HG02840 (cell line): ENCODE results near the gene SLC44A4.
"Not testable (repeated sequence)": the region's sequence is repeated elsewhere in the genome, so short reads cannot be mapped to it uniquely, and the experiment has no call there.

Source experiments
- ATAC-seq: cut with Tn5 transposase; IDR thresholded peaks from one replicate; pipeline ENCODE4 v1.9.1; 2021; ENCODE audit warnings: mild to moderate bottlenecking, moderate library complexity, moderate number of reproducible peaks; ENCODE audit not compliant: unreplicated experiment, low FRiP score

SLC44A4 gene

DNA sequence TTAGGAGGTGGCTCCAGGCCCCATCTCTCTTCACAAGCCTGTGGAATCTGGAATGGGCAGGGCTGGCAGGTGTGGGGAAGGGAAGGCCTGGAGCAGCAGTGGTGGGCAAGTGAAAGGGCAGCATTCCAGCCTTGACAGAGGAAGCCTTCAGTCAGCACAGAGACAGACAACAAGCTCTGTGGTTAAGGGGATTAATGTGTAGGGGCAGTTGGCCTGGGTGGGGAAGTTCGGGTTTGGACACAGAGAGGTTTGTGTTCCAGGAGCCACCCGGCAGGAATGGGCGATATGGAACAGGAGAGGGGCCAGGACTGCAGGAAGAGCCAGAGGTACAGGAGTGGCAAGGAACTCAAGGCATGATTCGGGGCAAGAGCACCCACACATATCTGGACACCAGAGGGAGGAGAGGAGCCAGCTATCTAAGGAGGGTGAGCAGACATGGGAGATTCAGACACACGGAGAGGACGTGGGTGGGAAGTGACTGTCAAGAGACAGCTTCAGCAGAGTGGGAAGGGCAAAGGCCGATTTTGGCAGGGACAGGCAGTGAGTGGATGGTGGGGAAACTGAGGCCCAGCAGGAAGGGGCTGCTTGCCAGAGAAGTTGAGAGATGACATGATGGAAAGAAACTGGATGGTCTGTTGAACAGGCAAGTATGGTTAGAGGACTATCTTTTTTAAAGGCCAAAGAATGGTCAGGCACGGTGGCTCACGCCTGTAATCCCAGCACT, 2.5 kb upstream of the SLC44A4 start:
- ATAC-seq: no peak

DNA sequence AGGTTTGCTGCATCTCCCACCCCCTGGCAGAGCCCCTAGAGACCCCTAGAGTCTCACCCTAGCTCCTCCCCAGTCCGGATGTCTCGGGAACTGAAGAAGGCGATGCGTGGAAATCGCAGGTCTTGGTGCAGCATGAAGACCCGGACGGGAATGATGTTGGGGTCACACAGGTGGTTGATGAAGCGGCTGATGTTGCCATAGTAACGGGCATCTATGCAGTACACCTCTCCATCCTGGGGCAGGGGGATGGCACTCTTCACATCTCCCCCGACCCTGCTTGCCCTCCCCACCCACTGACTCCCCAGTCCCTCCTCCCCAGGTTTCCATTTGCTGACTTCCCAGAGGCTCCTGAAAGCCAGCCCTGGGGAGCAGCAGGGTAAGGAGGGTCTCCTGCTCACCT, 1.8 kb upstream of the SLC44A4 start:
- ATAC-seq: no peak

- no peak for ATAC-seq
Observed at GRCh38 chr6:31879901-31880300, 1.1 kb upstream of the SLC44A4 start.

- ATAC-seq: no peak
Observed at GRCh38 chr6:31879143-31879542, 346 bp upstream of the SLC44A4 start.

DNA sequence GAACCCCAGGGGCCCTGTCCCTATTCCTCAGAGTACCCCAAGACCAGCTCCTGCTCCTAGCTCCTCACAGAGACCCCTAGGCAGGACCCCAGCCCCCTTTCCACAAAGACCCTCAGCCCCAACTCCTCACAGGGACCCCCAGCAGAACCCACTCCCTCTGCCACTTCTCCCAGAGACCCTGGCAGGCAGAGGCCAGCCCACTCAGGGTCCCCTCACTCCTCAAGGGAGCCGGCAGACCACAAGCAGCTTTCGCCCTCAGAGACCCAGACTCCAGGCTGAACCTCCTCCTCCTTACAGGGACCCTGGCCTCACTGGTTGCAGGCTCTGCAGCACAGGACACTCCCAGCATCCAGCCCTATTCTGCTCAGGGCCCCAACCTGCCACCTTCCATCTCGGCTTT, 575 bp downstream of the SLC44A4 start:
- ATAC-seq: no peak

- no peak for ATAC-seq
Observed at GRCh38 chr6:31877651-31878161, 1.1 kb downstream of the SLC44A4 start.

DNA sequence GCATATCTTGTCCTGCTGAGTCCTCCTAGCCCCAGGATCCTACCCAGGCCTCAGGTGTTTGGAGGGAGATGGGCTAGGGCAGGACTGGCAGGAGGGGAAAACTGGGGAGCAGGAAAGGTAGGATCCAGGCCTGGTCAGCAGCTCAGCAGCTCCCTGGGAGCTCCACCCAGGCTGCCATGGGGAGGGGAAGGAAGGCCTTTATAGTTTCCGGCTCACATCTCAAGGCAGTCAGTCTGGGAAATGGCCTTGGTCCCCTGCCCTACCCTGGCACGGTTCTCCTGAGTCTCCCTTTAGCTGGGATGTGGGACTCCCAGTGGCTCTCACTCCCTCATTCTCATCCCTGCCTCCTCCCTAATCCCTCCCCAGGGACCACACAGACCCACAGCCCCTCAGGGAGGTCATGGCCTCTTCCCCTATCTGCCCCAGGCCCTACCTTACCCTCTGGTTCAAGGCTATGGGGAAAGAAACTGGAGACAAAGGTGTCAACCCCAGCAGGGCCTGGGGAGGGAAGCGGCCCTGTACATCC, 1.6 kb downstream of the SLC44A4 start:
- ATAC-seq: no peak

DNA sequence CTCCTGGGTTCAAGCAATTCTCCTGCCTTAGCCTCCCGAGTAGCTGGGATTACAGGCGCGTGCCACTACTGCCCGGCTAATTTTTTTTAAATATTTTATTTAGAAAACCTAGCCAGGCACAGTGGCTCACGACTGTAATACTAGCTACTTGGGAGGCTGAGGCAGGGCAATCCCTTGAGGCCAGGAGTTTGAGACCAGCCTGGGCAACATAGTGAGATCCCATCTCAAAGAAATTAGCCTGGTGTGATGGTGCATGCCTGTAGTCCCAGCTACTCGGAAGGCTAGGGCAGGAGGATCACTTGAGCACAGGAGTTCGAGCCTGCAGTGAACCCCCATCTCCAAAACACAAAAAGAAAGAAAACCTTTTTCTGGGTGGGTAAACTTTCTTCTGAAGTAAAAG, 2.4 kb downstream of the SLC44A4 start:
- no peak for ATAC-seq

- no peak for ATAC-seq
Observed at GRCh38 chr6:31875877-31876276, 2.9 kb downstream of the SLC44A4 start.

- ATAC-seq: no peak
Observed at GRCh38 chr6:31874836-31875572, 3.8 kb downstream of the SLC44A4 start.

DNA sequence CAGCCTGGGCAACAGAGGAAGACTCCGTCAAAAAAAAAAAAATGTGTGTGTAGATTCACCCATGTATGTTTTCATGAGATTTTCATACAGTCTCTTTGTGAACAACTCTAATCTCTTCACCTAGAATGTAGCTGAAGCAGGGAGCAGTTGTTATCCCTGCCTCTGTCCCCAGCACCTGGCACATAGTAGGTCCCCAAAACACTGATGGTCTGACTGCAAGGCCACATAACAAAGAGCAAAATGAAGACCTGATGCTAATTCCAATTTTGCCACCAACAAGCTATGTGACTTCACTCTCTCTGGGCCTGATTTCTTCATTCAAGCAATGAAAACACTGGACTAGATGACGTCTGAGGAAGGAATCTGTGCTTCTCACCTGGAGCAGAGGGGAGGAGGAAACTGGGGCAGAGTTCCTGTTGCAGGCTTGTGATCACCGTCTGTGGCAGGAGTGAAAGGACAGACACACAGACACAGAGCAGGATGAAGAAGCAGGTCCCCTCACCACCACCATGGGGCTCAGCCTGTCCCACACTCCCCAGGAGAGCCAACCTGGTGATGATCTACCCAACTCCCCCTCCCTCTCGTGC, 4.6 kb downstream of the SLC44A4 start:
- ATAC-seq: no peak

- no peak for ATAC-seq
Observed at GRCh38 chr6:31871046-31871659, 7.6 kb downstream of the SLC44A4 start.

GRCh38 chr6:31870385-31870921, 8.3 kb downstream of the SLC44A4 start:
- ATAC-seq: no peak

DNA sequence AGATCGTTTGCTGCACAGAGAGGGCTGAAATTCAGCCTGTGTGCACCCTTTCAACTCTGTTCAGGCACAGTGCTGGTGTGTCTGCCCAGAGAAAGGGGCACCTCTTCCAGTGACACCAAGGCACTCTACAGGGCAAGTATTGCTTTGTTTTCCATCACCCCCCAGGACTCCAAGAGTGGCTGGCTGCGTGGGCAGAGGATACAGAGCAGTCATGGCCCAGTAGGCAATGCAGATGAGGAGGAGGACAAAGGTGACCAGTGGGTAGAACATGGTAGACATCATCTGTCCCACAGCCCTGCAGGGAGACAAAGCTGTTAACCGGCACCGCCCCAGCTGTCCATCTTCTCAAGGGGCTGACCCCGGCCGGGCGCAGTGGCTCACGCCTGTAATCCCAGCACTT, 9.5 kb downstream of the SLC44A4 start:
- no peak for ATAC-seq

- not testable (repeated sequence) for ATAC-seq
Observed at GRCh38 chr6:31868658-31868971, 10.2 kb downstream of the SLC44A4 start.

DNA sequence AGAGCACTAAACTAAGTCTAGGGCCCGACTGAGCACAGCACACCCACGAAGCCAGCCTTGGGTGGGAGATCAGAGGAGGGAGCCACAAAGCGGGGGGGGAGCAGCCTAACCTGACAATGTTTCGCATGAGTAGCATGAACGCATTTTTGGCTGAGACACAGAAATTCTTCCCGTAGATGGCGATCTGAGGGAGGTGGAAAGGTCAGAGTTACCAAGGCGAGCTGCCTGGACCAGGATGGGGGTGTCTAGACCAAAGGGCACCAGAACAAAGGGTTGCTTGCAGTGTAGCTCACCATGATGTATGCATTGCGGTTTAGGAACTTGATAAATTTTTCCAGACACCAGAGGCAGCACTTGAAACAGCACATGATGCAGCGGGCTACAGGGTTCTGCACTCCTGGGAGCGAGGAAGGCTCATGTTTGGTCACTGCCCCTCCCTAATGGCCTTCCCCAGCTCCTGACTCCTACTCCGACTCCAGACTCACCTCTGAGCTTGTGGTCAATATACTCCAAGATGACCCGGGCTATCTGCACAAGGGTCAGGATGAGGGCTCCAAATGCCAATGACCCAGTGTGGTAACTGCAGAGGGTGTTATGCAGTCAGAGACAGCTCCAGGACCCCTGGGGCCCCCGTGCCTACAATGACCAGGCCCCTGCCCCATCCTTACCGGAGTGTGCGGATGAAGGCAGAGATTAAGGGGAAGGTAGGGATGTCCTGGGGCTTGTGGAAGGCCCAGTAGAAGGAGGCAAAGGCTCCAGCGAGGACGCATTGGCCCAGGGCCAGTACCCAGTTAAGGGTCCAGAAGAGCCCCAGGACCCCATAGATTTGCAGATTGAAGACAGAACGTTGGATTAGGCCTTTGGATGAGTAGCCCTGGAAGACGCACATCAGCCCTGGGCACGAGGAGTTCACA, 13.3 kb downstream of the SLC44A4 start:
- ATAC-seq: no peak

DNA sequence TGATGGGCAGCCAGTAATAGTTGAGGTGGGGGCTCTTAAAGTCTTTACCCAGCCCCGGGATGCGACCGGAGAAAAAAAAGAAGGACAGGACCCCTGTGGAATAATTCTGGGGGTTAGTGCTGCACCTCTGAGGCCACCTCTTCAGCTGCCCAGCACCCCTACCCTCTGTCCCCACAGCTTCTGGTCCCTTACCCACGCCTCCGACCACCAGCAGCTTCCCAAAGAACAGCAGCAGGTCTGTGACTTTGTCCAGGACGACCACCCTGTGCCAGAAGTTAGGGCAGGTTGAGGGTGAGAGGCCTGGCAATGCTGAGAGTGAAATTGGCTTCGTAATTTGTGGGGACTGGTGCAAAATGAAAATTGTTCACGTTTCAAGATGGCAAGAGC, 14.0 kb downstream of the SLC44A4 start:
- ATAC-seq: no peak

DNA sequence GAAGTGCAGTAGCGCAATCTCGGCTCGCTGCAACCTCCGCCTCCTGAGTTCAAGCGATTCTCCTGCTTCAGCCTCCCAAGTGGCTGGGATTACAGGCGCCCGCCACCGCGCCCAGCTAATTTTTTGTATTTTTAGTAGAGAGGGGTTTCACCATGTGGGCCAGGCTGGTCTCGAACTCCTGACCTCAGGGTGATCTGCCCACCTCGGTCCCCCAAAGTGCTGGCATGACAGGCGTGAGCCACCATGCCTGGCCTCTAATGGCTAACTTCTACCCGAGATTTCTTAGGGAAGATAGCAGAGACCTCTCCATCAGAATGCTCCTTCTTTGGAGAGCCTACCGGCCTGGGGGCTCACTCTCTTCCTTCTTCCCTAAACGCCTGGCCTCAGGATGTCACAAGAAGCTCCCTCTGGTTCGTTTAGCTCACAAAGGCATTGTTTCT, 14.7 kb downstream of the SLC44A4 start:
- ATAC-seq: not testable (repeated sequence)

DNA sequence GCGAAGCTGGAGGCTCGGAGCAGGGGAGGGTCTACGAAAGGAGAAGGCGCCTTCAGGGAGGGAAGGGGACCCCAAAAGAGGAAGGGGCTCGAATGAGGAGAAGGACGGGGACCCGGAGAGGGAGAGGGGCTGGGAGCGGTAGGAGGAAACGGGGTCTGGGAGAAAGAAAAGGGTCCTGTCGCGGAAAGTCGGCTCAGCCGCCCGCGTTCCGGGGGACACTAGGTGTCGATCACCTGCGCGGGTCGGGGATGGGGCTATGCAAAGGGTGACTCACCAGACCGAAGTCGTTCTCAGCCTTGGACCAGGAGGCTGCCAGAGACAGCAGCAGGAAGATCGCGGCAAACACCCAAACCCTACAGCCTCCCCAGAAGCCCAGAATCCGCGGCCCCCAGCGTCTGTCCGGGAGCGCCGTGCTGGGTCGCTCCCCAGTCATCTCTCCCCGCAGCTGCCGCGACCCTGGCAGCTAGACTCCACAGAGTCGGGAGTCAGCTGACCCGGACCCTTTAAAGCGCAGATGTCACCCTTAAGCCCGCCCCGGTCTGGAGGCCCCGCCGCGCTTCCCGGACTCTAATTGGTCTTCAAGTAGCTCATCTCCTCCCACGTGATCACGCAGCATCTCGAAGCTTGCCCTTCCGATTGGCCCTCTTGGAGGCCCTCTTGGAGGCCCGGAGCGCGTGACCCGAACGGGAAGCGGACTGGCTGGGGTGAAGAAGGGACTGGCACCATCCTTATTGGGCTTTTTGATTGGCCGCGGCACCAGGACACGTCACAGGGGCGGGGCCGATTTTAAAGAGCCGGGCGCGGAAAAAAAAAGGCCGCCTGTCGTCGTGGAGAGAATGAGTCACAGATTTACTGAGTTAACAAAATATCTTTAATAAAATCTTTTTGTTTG, 16.2 kb downstream of the SLC44A4 start, which contains the start of gene NEU1:
NEU1 (minus strand) TSS at position 478 of the 892 bp plus-strand sequence; CDS start at position 433, 45 bp downstream.
- peak; percentile 90 for ATAC-seq
